Left lung (tissue), 10 donors: ENCODE data around the gene TXNDC8. TPM values are rescaled to one million over a fixed set of nuclear protein-coding genes. Genes with fewer than 3 reads are reported as not detected.
A peak's percentile ranks its signal among the peaks of the same experiment; 100 is the strongest.

Source experiments
- ATAC-seq: fragments of 200-7000 bp; cut with Tn5 transposase; one replicate; pipeline ENCODE4 v1.9.1; 2020; ENCODE audit warnings: moderate library complexity
- DNase-seq, 4 donors: peaks; one replicate each; pipeline ENCODE4 v3.0.0-alpha.2; 2013 to 2020
- H3K27ac ChIP-seq, 2 donors: fragments of 200-600 bp; sonication (generic) in 1 of 2; one replicate each; pipeline versions ENCODE4 v1.5.0 to v1.8.0; 2020 to 2021
- H3K27me3 ChIP-seq, 2 donors: fragments of 200-600 bp; sonication (generic) in 1 of 2; one replicate each; pipeline versions ENCODE4 v1.5.0 to v1.8.0; 2020 to 2021
- H3K36me3 ChIP-seq, 2 donors: fragments of 200-600 bp; sonication (generic) in 1 of 2; one replicate each; pipeline versions ENCODE4 v1.5.0 to v1.8.0; 2020 to 2021
- H3K4me1 ChIP-seq, 2 donors: fragments of 200-600 bp; one replicate each; pipeline ENCODE4 v1.8.0; 2021
- H3K4me3 ChIP-seq, 2 donors: fragments of 200-600 bp; sonication (generic) in 1 of 2; one replicate each; pipeline versions ENCODE4 v1.5.0 to v1.8.0; 2020 to 2021; ENCODE audit warnings: mild to moderate bottlenecking in 1 of 2
- H3K9me3 ChIP-seq, 2 donors: fragments of 200-600 bp; sonication (generic) in 1 of 2; one replicate each; pipeline versions ENCODE4 v1.5.0 to v1.8.0; 2020 to 2021
- intact Hi-C, 2 donors: fragments of 100-400 bp; cut with DNase I; formaldehyde crosslinking; loops; one replicate each; pipeline versions ENCODE4 v1.11.2 to v1.14.2; 2022
- polyA plus RNA-seq, 6 donors: library from polyadenylated mRNA; unstranded; fragments of 120-200 nt; gene quantifications; one replicate each; pipeline ENCODE4 v1.2.1, GENCODE V29; 2013; ENCODE audit not compliant: insufficient read length in 6 of 6
- total RNA-seq, 2 donors: library from RNA; stranded (reverse); fragmentation: NEBNext Ultra II Directional; extraction: Animal tissue kit (Norgen Biotek cat#: 25700); gene quantifications; one replicate each; pipeline ENCODE4 v1.2.1, GENCODE V29; 2021
- TF ChIP-seq, protein P1 (sequence below), 2 donors: fragments of 200-600 bp; sonication (generic) in 1 of 2; IDR thresholded peaks; one replicate each; pipeline versions ENCODE4 v1.5.0 to v1.8.0; 2021; ENCODE audit warnings: antibody characterized with exemption in 2 of 2
- donor health status: DM: no; HTN: yes; CAD: no.
- donor health status: DM: no; HTN: no; CAD: no.

Gene TXNDC8
- total and polyA plus RNA-seq, 8 donors, result not detected

DNA sequence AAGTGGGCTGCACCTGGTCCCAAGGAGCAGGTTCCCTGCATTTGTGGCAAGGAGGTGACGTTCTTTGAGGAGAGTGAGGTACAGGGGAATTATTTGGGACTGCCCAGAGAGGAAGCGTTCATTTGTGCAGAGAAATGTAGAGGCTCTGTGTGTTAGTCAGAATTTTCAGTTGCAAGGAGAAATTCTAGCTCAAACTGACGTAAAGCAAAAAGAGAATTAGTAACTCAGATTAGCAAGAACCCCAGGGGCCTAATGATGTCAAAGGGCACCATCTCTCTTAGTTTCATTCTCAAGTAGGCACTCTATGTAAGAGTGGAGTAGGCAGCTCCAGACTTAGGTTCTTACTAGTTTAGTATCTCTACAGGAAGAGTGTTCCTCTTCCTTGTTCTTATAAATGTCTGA is 79.0 kb downstream of the TXNDC8 start:
- Histone ChIP-seq H3K36me3 (no peaks in the 10 kb centered on the region), H3K9me3 (no peaks in the 10 kb centered on the region), H3K27me3 (no peaks in the 10 kb centered on the region), H3K4me3 (no peak overlapping the region), H3K27ac (peak overlapping the region in 1 of 2 donors; percentile 30), H3K4me1 (peaks cover 16 to 36% of the 10 kb centered on the region in 2 donors)
- no peak for DNase-seq
- ATAC-seq, result no peak
- intact Hi-C loops, result no loop called here
- TF ChIP-seq, protein P1, sequence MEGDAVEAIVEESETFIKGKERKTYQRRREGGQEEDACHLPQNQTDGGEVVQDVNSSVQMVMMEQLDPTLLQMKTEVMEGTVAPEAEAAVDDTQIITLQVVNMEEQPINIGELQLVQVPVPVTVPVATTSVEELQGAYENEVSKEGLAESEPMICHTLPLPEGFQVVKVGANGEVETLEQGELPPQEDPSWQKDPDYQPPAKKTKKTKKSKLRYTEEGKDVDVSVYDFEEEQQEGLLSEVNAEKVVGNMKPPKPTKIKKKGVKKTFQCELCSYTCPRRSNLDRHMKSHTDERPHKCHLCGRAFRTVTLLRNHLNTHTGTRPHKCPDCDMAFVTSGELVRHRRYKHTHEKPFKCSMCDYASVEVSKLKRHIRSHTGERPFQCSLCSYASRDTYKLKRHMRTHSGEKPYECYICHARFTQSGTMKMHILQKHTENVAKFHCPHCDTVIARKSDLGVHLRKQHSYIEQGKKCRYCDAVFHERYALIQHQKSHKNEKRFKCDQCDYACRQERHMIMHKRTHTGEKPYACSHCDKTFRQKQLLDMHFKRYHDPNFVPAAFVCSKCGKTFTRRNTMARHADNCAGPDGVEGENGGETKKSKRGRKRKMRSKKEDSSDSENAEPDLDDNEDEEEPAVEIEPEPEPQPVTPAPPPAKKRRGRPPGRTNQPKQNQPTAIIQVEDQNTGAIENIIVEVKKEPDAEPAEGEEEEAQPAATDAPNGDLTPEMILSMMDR (IDR thresholded peaks at IDR 0.05), result no peak

- intact Hi-C loops, result no loop called here
- no peaks in the 10 kb centered on the region for H3K9me3 ChIP-seq
- H3K27me3 ChIP-seq, result no peaks in the 10 kb centered on the region
- peak overlapping the region in 1 of 2 donors; percentile 90 for H3K4me3 ChIP-seq
- DNase-seq, result no peak
- peak overlapping the region; percentile 7 to 91 for H3K27ac ChIP-seq
- H3K4me1 ChIP-seq, result peaks cover 16 to 44% of the 10 kb centered on the region in 2 donors
- H3K36me3 ChIP-seq, result no peaks in the 10 kb centered on the region
- no peak for ATAC-seq
- TF ChIP-seq, protein P1 (IDR thresholded peaks at IDR 0.05), result no peak
Measured at GRCh38 chr9:110257956-110258355, 79.7 kb downstream of the TXNDC8 start.

DNA sequence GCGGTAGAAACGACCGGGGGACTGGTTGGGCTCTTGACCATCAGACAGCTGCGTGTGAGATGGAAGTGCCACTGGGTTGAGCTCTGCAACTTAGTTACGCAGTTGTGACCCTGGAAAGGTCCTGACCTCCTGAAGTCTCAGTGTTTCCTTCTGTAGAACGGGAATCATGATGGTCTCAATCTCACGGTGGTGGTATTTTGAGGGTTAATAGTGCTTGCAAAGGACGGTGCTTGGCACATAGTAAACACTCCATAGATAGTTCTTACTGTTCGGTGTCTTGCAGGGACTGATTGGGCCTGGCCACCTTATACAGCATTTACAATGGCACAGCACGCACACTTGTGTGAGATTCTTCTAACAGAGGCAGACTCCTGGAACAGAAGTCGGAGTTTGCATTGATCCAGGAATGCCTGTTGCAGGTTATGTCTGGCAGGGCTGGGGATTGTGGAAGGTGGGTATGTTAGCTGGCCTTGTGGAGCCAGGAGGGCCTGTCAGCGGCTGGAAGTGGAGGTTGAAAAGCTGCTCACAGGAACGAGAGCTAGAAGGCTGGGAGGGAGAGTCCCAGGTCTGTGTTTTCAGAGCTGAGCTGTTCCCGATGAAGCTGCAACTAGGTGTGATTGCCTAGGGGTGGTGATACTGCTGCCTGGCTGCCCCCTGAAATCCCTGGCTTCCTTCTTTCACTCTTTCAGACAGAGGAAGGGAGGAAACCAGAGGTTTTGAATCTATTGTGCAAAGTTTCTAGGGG is 80.4 kb downstream of the TXNDC8 start:
- TF ChIP-seq, protein P1 (IDR thresholded peaks at IDR 0.05), result no peak
- peak; percentile 1 for ATAC-seq
- no peak for DNase-seq

DNA sequence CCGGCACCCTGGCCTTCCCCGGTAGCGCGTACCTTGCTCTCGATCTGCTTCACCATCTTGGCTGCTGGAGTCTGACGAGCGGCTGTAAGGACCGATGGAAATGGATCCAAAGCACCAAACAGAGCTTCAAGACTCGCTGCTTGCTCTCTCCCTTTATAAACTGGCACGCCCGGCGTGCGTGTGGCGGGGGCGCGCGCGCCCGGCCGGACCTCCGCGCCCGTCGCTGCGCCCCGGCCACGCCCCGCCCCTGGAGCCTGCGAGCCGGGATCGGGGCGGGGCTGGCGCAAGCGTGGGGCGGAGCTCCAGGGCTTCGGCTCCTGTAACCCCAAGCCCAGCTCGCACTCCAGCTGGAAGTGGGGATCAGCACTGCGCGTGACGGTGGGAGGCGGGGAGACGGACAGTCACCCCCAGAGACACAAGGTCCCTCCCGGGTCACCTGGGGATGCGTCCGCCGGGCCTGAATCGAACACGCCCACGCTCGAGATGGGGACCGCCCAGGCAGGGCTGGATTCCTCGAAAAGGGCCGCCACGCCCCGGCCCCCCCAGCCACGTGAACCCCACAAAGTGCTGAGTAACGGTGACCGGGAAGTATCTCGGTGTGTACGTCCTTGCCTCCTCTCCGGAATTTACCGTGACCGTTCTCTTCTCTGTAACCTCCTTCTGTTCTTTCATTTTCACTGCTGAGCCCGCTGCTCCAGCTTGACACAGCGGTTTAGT is 81.1 kb downstream of the TXNDC8 start, which contains the start of gene TXN:
TXN (minus strand) TSS at position 128 of the 717 bp plus-strand sequence; CDS start at position 56, 72 bp downstream.
- intact Hi-C loops, result no loop called here

More for the DNA sequence above, 80.4 kb downstream of the TXNDC8 start:
- H3K27ac ChIP-seq, result peak overlapping the region; percentile 91 to 93
- peak overlapping the region; percentile 75 to 90 for H3K4me3 ChIP-seq
- H3K36me3 ChIP-seq, result no peaks in the 10 kb centered on the region
- H3K4me1 ChIP-seq, result peaks cover 16 to 51% of the 10 kb centered on the region in 2 donors
- no peaks in the 10 kb centered on the region for H3K9me3 ChIP-seq
- intact Hi-C loops, result no loop called here
- no peaks in the 10 kb centered on the region for H3K27me3 ChIP-seq

More for the DNA sequence above, 81.1 kb downstream of the TXNDC8 start, which contains the start of gene TXN:
- ATAC-seq (peak; percentile 90), DNase-seq (peak; percentile 93 to 98 (median 94))
- TF ChIP-seq, protein P1 (IDR thresholded peaks at IDR 0.05), result no peak
- H3K9me3 ChIP-seq, result no peaks in the 10 kb centered on the region
- peak within 1 kb of the TSS; percentile 91 to 93 for H3K27ac ChIP-seq
- peak within 1 kb of the TSS; percentile 75 to 90 for H3K4me3 ChIP-seq
- H3K4me1 ChIP-seq, result peaks cover 16 to 58% of the 10 kb centered on the region in 2 donors
- H3K36me3 ChIP-seq, result no peaks in the 10 kb centered on the region
- H3K27me3 ChIP-seq, result no peaks in the 10 kb centered on the region
